ENCODE results near the gene CFAP141.

The CFAP141 gene

DNA sequence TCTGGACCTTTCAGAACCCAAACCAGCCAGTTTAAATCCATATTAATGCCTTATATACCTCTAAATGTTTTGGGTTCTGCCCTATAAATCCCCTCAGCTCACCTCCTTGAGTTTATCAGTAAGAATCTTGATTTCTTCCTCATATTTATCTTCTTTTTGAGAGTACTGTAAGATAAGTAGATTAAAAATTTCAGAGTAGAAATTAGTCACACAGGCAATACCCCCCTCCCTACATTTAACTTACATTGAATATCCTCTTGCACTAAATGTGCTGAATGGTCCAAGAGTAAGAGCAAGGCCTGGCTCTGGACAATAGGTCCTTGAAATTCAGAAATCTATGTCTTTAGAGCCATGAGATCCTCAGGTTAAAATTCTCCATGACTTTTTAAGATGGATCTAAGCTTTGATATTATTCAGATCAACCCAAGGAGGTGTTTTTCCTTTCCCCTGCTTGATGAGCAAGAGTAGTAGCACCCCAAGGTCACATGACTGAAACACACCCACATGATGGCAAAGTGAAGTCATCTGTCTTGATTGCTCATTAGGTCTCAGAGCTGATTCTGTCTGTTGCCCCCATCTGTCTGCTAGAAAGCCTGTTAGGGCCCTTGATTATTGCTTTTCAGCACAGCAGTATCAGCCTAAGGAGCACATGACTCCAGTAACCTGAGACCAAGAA lies 35.4 kb downstream of the CFAP141 start:
- no peak for DNase-seq

GRCh38 chr1:154167461-154167860 lies 38.7 kb downstream of the CFAP141 start:
- no peak for DNase-seq

DNA sequence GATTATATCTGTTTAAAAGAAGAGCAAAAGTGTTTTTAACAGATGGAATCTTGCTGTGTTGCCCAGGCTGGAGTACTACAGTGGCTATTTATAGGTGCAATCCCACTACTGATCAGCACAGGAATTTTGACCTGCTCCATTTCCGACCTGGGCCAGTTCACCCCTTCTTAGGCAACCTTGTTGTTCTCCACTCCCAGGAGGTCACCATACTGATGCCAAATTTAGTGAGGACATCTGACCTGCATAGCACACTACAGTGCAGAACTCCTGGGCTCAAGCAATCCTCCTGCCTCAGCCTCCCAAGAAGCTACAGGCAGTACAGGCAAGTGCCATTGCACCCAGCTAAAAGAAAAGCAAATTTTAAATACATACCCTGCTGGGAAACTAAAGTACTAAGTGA lies 39.9 kb downstream of the CFAP141 start:
- no peak for DNase-seq

GRCh38 chr1:154159554-154159953 lies 46.6 kb downstream of the CFAP141 start:
- no peak for DNase-seq

GRCh38 chr1:154158307-154159125 lies 47.6 kb downstream of the CFAP141 start:
- no peak for DNase-seq

DNA sequence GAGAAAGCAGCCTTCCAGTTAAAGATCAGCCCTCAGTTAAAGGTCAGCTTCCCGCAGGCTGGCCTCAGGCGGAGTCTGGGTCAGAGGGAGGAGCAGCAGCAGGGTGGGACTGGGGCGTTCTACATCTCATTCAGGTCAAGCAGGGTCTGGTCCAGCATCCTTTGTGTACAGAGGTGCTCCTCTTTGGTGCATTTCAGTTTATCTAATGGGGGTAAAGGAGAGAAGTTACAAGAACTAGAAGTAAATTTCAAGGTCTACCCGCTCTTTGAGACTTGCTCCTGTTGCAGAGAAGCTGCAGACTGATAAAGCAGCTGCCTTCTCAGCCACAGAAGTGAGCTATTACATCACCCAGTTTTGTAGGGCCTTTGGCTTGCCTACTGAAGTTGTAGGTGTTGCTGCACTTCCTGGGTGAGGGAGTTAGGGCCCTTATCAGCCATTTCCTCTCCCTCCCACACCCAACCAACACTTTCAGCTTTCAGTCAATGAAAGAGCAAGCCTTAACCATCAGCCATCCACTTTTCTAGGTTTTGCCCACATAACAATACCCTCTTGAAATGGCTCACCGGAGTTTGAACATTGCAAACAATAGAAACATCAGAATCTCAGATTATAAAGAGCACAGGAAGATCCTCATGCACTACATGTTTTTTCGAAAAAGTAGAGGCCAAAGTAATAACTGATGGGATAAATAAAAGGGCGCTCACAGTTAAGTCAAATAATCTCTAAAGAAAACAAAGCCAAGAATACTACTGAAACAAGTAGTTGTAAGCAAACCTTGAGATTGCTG lies 48.4 kb downstream of the CFAP141 start:
- peak; percentile 45 for DNase-seq

DNA sequence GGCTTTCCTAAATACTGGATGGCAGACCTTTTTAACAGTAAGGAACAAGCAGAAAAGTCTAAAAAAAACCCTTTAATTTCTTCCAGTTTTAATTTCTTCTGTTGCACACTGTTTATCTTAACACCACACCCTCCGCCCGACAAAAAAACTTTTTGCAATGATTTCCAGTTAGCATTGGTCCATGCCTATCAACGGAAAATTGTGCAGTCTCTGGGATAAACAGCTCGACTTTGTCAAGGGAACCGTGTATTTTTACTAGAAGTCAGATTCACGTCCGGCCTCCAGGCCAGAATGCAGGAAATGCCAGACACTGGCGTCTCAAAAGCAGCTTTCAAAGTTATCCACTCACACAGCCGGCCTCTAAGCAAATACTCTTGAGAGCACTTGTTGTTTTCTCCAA lies 50.9 kb downstream of the CFAP141 start:
- DNase-seq = peak; percentile 40

DNA sequence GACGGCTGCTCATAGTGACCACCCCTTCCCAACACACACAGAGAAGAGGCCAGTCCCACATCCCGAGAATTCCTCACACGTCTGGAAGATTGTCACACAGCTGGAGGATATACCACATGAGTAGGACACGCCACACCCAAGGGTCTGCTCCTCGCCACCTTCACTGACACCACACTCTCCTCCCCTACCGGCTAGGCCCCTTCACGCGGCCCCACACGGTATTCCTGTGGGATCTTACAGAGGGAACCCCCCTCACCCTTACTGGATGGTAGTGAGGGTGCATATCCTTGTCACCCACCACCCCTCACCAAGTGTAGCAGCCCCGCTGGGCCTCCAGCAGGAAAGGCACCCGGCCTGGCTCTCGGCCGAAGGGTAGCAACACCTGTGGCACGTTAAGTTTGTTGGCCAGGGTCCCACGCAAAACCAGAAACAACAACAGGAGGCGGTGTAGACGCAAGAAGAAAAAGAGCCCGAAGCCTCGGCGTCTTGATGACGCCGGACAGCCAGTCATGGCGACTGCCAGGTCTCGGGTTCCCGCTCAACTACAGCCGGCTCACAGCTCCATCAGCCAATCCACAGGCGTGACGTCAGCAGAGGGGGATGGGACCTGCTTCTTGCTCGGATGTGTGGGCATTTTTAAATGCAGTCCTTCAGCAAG lies 51.5 kb downstream of the CFAP141 start, which contains the start of gene NUP210L:
Gene NUP210L (minus strand): TSS at position 540 of the 658 bp plus-strand sequence.
- DNase-seq = peak; percentile 62

- DNase-seq = no peak
Observed at GRCh38 chr1:154154053-154154452, 52.1 kb downstream of the CFAP141 start.

DNA sequence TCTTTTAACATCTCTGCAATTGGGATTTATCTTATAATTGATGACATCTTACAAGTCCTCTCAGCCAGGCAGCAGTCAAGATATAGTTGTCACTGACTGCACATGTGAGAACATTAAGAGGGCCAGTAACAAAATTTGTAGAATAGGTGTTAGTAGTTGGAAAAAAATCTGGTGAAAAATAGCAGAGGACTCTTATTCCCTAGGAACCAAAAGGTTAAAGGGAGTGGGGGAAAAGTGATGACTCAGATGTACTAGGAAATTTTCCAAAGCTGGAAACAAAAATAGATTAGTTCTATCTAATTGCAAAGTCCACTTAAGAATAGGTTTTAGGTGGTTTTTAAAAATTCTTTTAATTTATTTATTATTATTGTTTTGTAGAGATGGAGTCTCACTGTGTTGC lies 54.8 kb downstream of the CFAP141 start:
- no peak for DNase-seq

All from NCI-H510A (cell line).